ENCODE measurements around the gene BLOC1S4.

- TF ChIP-seq POLR2AphosphoS5 (IDR thresholded peaks at IDR 0.05; ENCODE audit: low read depth), result no peak
- no peak for TF ChIP-seq CTCF (conservative IDR thresholded peaks at IDR 0.05; ENCODE audit: low read depth in 2 of 2)
- no peak for TF ChIP-seq REST (IDR thresholded peaks at IDR 0.05; ENCODE audit: unreplicated experiment)
- no peak for TF ChIP-seq NANOG (IDR thresholded peaks at IDR 0.05; ENCODE audit: borderline replicate concordance)
- TF ChIP-seq ZNF462 (CRISPR knock-in tag; IDR thresholded peaks at IDR 0.05), result no peak
- no peak for TF ChIP-seq EZH2 (IDR thresholded peaks at IDR 0.05; ENCODE audit: low read depth, unreplicated experiment)
- no peak for TF ChIP-seq CREB1 (CRISPR knock-in tag; IDR thresholded peaks at IDR 0.05; ENCODE audit: low read depth)
- TF ChIP-seq ETS1 (IDR thresholded peaks at IDR 0.05), result no peak
- no peak for TF ChIP-seq EZH2phosphoT487 (IDR thresholded peaks at IDR 0.05; ENCODE audit: unreplicated experiment)
- no peak for TF ChIP-seq STAT1 (IDR thresholded peaks at IDR 0.05; ENCODE audit: unreplicated experiment)
- no peak for TF ChIP-seq ZNF331 (CRISPR knock-in tag; IDR thresholded peaks at IDR 0.05; ENCODE audit: low read depth)
- TF ChIP-seq JUNB (IDR thresholded peaks at IDR 0.05; ENCODE audit: unreplicated experiment), result no peak
Measured at GRCh38 chr4:6692806-6693205, 23.2 kb upstream of the BLOC1S4 start.

Data from GM23338 (cell line).